ACHN (cell line): ENCODE results near the gene ACTL6A.
"Not testable (repeated sequence)": the region's sequence is repeated elsewhere in the genome, so short reads cannot be mapped to it uniquely, and the experiment has no call there.

ENCODE experiments used
- DNase-seq: peaks from one replicate; pipeline ENCODE4 v3.0.0-alpha.2; 2015
- in situ Hi-C: cut with HindIII; loops from 2 replicates; pipeline ENCODE4 v1.10.0; 2017; ENCODE audit warnings: low sequenced_read_pairs, low pct_ligation_motif_present, low pct_unique_long_range_greater_than_20kb

ACTL6A gene

DNA sequence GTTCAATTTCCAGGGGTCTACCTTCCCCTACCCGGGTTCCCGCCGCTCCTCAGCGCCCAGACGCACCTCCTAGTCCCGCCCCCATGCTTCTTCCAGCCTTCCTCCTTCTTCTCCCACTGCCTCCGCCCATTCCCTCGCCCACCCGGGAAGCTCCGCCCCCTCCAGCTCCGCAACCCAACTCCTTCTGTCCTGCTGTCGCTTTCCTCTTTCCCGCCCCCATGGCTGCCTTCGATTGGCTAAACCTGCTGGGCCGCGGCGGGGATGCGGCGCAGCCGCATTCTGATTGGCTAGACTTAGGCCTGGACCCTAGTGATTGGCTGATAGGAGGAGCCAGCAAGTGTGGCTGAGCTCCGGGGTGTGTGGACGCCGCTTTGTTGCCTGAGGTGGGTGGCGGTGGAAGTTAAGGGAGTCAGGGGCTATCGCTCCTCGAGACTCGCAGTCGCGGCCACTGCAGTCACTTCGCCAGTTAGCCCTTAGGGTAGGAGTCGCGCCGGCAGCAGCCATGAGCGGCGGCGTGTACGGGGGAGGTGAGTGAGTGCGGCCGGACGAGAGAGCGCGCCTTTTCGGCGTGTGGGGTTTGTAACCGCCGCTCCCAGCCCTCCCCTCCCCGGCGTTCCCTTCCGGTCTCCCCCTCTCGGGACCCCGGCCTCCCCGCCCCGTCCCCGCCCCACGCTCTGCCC is at the start of gene ACTL6A:
ACTL6A (plus strand) TSS at position 336 of the 680 bp plus-strand sequence; CDS start at position 503, 167 bp downstream.
- peak; percentile 99 for DNase-seq
- in situ Hi-C loops, result no loop called here

DNA sequence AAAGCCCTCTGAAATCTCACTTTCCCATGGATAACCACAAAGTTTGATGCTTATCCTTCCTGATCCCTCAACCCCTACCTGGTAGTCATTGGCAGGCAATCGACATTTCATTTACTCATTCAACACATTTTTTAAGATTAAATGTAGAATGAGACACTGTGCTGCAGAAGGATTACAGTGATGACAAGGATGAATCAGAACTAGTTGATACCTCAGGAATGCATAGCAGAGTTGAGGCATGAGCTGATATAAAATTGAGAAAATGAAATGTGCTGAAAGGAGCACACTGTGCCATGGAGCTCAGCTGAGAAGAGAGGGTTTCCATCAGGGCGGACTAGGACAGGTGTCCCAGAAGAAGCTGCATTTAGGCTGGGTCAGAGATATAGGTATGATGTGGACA is 48.9 kb upstream of the ACTL6A start:
- in situ Hi-C loops, result no loop called here
- DNase-seq, result no peak

DNA sequence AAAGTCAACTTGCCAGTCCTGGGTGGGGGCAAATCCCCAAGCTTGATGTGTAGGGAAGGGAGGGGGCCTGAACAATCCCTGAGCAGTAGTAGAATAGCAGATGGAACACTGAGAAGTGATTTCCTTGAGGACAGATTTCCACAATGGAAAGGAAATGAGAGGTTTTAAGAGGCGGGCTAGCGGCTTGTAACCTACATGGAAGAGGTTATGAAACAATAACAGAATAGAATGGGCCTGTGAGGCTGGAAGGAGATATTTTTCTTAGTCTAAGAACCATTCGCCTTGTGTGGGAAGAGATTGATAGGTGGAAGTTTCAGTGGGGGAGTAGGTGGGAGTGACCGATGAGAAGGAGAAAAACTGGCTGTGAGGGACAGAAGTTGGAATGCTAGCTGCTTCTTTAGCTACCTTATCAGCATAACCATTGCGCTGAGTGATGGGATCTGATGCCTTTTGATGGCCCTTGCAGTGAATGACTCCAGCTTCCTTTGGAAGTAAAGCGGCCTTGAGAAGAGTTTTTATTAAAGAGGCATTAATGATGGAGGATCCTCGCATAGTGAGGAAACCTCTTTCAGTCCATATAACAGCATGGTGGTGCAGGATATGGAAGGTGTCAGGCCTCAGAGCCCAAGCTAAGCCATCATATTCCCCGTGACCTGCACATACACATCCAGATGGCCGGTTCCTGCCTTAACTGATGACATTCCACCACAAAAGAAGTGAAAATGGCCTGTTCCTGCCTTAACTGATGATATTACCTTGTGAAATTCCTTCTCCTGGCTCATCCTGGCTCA is 46.1 kb upstream of the ACTL6A start:
- DNase-seq, in situ Hi-C loops: not testable (repeated sequence)

DNA sequence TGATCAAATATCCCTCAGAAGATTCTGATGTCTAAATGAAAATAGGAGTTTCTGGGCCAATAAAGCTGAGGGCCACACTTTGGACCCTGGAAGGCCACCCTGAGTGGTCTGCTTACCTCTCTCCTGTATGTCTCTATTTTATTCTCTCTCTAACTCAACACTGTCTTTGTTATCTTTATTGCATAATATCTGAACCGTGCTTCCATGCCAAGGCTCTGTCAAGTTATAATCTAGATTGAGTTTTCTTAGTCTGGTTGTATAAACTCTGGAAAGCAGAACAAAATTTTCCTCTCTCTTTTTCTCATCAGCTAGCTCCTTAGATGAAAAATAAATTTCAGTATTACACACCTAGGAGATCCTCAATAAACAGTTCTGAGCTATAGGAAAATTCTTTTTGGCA is 36.2 kb upstream of the ACTL6A start:
- no peak for DNase-seq
- in situ Hi-C loops, result no loop called here

DNA sequence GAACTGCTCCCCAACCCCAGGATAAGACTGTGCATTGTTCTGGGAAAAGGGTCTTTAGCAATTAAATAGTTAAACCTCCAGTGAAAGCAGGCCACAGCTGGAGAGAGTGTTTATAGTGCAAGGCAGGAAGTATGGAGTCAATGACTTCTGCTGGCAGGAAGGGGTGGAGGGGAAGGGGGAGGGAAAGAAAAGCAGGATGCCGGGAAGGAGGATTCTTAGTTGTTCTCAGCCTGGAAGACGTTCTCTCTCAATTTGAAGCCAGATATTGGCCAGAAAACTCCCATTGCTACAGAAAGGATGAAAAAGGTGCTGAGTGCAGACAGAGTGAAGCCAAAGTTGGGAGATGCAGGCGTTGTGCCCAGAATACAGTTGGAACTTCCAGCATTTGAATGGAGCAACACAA is 35.7 kb upstream of the ACTL6A start:
- in situ Hi-C loops, result no loop called here
- peak; percentile 8 for DNase-seq

DNA sequence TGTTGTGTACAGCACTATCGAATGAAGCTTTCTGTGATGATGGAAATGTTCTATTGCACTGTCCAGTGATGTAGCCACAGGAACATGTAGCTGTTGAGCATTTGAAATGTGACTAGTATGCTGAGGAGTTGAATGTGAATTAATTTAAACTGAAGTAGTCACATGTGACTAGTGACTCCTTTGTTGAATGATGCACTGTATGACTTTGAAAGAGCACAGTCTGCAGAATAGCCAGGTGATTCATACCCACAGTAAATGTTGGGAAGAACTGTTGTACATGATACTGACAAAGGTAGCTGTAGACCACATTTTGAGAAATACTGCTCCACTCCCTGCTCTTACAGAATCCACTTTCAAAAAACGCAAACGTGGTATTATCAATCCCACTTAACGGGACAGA is 34.0 kb upstream of the ACTL6A start:
- no peak for DNase-seq
- in situ Hi-C loops, result no loop called here

DNA sequence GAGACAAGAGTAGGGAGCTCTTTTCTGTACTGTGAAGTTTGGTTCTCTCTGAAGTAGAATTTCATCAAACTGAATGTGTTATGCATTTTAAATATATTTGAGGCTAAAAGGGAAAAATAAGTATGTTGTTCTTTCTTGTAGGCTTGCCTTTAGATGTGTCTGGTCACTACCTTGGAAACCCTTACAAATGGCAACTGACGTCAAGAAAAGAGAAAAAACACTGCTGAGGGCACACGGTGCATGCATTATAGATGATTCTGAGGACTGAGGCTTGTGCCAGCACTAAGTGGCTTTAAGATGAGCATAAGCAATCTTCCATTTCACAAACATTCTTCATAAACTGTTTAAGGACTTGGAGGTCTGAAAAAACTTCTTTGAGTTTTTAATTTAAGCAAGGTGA is 31.1 kb upstream of the ACTL6A start:
- DNase-seq, result no peak
- in situ Hi-C loops, result no loop called here

DNA sequence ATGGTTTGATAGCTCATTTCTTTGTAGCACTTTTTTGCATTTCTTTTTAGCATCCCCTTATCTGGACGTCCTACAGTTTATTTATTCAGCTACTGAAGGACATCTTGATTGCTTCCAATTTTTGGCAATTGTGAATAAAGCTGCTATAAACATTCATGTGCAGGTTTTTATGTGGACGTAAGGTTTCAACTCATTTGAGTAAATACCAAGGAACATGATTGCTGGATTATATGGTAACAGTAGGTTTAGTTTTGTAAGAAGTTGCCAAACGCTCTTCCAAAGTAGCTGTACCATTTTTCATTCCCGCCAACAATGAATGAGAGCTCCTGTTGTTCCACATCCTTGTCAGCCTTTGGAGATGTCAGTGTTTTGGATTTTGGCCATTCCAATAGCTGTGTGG is 29.5 kb upstream of the ACTL6A start:
- no peak for DNase-seq
- in situ Hi-C loops, result no loop called here

DNA sequence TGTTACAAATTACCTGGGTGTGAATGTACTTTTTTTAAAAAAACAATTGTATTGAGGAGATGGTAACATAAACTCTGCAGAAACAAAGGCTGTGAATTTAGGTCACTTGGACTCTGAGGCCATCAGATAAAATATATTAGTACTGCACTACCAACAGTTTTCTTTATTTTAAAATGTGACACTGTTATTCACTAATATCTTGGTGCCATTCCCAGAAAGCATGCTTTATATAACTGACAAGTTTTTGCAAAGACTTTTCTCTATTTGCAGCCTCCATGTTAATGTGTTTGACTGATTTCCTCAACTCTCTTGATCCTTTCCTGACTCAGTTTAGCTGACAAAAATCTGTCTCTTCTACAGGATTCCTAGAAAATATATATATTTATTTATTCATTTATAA is 26.5 kb upstream of the ACTL6A start:
- in situ Hi-C loops, result no loop called here

DNA sequence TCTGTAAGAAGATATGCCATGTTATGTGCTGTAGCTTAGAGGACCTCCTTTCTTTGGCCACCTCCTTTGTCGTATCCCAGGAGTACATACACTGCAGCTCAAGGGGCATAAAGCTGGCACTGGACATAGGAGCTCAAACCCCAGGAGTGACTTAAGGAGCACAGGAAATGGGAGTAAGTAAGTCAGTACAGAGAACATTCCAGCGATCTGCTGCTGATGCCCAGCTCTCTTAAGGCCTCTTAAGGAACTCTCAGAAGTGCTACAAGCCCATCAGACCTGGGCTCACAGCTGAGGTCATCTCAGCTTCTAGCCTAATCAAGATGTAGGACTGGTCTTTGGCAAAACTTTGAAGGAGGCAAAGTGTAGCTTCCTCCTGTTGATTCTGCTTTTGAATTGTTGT is 21.6 kb upstream of the ACTL6A start:
- in situ Hi-C loops, result no loop called here
- DNase-seq, result no peak

More for the DNA sequence above, 26.5 kb upstream of the ACTL6A start:
- no peak for DNase-seq

DNA sequence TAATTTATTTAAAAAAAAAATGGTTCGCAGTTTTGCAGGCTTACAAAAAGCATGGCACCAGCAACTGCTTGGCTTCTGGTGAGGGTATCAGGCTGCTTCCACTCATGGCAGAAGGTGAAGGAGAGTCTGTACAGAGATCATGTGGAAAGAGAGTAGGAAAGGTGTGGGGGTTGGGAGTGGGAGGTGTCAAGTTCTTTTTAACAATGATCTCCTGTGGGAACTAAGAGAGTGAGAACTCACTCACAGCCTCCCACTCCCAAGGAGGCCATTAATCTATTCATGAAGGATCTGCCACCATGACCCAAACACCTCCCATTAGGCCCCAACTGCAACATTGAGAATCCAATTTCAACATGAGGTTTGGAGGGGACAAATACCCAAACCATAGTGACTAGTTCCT is 21.1 kb upstream of the ACTL6A start:
- in situ Hi-C loops, result no loop called here
- DNase-seq, result no peak

DNA sequence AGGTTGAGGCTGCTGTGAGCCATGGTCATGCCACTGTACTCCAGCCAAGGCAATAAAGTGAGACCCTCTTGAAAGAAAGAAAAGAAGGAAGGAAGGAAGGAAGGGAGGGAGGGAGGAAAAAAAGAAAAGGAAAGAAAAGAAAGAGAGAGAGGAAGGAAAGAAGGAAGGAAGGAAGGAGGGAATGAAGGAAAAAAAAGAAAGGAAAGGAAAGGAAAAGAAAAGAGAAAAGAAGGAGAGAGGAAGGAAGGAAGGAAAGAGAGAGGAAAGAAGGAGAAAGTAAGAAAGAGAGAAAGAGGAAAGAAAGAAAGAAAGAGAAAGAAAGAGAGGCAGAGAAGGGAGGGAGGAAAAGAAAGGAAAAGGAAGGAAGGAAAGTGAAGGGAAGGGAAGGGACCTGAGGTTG is 20.4 kb upstream of the ACTL6A start:
- DNase-seq, result no peak
- in situ Hi-C loops, result no loop called here

DNA sequence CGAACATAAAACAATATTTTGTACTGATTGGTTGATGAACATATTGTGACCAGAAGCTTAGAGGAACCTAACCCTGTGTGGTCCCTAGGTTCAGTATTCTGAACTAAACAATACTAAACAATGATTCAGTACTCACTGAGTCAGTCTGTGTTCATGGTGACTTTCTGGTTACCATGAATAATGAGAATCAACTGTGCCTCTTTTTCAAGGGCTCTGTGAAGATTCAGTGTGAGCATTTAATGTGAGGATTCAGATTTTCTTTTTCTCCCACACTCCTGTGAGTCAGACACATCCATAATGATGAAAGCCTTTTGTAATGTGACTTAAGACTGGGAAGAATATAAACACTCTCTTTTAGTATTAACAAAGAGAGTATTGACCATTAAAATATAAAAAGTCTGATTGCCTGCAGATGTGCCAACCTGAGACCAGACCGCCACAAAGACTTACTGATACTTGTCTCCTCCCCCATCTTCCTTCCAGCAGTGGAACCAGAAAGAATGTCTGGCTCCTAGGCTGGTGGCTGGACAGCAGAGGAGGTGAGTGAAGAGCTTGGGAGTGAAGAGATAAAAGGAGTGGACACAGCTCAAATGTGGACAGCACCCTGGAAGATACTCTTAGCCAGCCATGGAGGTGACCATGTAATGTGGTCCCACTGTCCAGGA is 17.6 kb upstream of the ACTL6A start:
- no peak for DNase-seq
- in situ Hi-C loops, result no loop called here

DNA sequence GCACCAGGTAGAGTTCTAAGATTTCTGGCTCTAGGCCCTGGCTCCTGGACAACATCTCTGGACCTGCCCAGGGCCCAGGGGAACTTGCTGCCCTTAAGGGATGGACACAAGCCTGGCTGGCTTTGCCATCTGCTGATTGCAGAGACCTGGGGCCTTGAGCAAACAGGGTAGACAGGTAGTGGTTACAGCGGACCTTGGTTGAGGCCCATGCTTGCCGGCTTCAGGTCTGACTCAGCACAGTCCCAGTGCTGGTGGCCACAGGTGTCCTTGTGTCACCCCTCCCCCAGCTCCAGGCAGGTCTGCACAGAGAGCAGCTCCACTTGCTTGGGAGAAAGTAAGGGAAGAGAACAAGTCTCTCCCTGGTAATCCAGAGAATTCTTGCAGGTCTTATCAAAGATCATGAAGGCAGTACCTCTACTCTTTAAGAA is 15.9 kb upstream of the ACTL6A start:
- DNase-seq, result no peak
- in situ Hi-C loops, result no loop called here

DNA sequence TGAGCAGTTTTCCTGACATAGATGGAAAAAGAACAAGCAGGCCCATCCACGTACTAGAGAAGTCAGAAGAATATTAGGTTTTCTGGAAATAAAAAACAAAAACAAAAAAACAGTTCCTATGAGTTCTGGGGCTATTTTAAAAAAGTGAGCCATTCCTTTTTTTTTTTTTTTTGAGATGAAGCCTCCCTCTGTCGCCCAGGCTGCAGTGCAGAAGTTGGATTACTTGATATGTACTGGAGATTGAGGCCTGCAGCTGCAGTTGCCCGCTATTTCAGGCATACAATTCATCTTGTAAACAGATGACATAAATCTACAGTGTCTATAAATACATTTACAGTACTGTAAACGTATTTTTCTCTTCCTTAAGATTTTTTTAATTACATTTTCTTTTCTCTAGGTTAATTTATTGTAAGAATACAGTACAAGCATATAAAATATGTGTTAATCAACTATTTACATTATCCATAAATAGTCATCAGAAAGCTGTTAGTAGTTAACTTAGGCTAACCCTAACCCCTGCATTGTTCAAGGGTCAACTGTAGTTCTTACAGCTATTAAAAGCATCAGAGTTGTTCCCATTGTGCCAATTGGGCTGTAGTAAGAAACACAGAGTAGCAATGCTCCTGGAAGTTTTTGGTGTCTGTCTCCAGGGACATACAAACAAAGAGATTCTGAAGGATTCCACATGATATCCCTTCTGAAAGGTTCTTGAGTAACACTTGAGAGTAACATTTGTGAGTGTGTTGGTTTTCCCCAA is 11.2 kb upstream of the ACTL6A start:
- no peak for DNase-seq
- in situ Hi-C loops, result no loop called here

DNA sequence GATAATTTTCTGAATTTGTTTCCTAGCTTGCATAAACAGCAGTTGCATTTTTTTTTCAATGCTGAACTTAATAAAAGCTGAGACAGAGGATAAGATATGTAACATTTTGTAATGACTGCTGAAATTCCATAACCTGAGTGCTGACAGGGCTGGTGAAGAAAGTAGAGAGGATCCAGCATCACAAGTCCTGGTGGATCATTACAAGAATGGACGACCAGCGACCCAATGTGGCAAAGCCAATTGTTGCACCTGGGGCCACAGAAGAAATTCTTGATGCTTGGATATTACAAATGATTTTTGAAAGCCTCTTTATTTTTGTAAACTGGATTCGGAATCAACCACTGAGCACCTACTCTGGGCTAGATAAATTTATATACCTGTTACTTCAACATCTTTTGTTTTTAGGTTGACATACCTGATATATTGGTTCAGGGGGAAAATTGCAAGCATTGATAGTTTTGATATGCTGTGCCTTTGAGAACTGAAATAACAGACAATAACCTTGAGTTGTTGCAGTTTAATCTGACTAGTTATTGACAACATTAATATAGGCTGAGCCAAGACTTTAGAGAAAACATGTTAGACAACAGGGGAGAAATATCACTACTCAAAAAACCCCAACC is 3.9 kb upstream of the ACTL6A start:
- in situ Hi-C loops, result no loop called here
- DNase-seq, result peak; percentile 64

DNA sequence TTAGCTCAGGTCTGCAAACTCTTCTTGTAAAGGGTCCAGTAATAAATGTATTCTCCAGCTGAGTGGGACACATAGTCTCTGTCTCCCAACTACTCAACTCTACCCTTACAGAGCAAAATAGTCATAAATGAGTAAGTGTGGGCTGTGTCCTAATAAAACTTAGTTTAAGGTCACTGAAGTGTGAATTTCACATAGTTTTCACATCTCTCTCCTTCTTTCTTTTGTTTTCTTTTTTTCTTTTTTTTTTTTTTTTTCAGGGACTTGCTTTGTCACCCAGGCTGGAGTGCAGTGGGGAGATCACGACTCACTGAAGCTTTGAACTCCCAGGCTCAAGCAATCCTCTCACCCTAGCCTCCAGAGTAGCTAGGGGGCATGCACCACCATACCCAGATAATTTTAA is 1.9 kb upstream of the ACTL6A start:
- in situ Hi-C loops, result no loop called here

DNA sequence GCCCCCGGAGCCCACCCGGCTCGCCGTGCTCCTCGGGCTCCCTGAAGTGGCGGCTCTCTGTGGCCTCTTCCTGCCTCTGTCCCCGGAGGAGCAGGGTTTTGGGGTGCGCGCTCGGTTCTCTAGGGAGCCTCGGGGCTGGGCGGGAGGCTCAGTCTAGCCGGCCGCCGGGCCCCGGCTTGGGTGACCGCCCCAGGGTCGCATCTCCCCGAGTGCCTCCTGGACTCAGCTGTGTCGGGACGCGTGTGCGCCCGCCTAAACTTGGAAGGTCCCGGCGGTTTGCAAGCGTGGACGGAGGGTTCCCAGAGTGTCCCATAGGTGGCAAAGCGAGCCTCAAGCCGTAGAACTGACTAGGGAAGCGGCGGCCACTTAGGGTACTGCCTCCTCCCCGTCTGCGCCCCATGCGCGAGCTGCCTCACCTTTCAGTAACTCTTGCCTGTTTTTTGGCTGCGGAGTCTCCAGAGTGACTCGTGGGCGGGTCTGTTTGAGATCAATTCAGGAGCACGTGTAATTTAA is 601 bp downstream of the ACTL6A start:
- in situ Hi-C loops, result no loop called here
- peak; percentile 78 for DNase-seq

More for the DNA sequence above, 1.9 kb upstream of the ACTL6A start:
- DNase-seq, result no peak
